Prostate gland (tissue), 2 donors: ENCODE data around the gene MCF2. TPM values are rescaled to one million over a fixed set of nuclear protein-coding genes. Genes with fewer than 3 reads are reported as not detected.

Experiments
- DNase-seq: peaks from one replicate; pipeline ENCODE4 v3.0.0-alpha.2; 2019; ENCODE audit warnings: low spot score
- H3K27ac ChIP-seq, 2 donors: fragments of 200-600 bp; sonication (generic); 2 replicates each; pipeline ENCODE4 v1.5.1; 2017 to 2019
- H3K27me3 ChIP-seq: fragments of 200-600 bp; sonication (generic); replicated peaks from 2 replicates; pipeline ENCODE4 v1.5.1; 2019; ENCODE audit not compliant: insufficient read depth
- H3K36me3 ChIP-seq, 2 donors: fragments of 200-600 bp; sonication (generic); 1 replicate in 1 of 2; 2 replicates in 1 of 2; pipeline versions ENCODE4 v1.5.1 to v1.8.1; 2017 to 2019
- H3K4me1 ChIP-seq: fragments of 200-600 bp; sonication (generic); replicated peaks from 2 replicates; pipeline ENCODE4 v1.5.1; 2019
- H3K4me3 ChIP-seq, 2 donors: fragments of 200-600 bp; sonication (generic); 2 replicates each; pipeline ENCODE4 v1.5.1; 2017 to 2019
- H3K9me3 ChIP-seq: fragments of 200-600 bp; sonication (generic); 2 replicates; pipeline ENCODE4 v1.5.1; 2017
- CTCF ChIP-seq, 4 experiments: fragments of 200-600 bp in 2 of 4; fragments of 450-650 bp in 2 of 4; sonication (generic) in 2 of 4; IDR thresholded peaks; 1 replicate in 3 of 4; 2 replicates in 1 of 4; pipeline ENCODE4 v1.5.1; 2016 to 2019; ENCODE audit warnings: antibody characterized with exemption in 4 of 4, mild to moderate bottlenecking in 2 of 4, moderate library complexity in 2 of 4
- POLR2A ChIP-seq: fragments of 450-650 bp; IDR thresholded peaks from one replicate; pipeline ENCODE4 v1.6.1; 2016; ENCODE audit warnings: antibody characterized with exemption, mild to moderate bottlenecking
- POLR2AphosphoS5 ChIP-seq: sonication (generic); formaldehyde crosslinking; IDR thresholded peaks from one replicate; pipeline ENCODE4 v1.6.1; 2017; ENCODE audit warnings: antibody characterized with exemption
- WGBS: methylation state at CpG from one replicate; pipeline ENCODE4 v1.1.5; 2018; 5-methylcytosine and 5-hydroxymethylcytosine counted together
- intact Hi-C: fragments of 100-400 bp; cut with DNase I; formaldehyde crosslinking; loops from one replicate; pipeline ENCODE4 v1.14.2; 2022
- small RNA-seq, 2 donors: library from RNA; depleted of rRNA; stranded (forward); fragments of <200 nt; gene quantifications; one replicate each; pipeline ENCODE3, GENCODE V24; 2016
- total RNA-seq, 2 donors: library from RNA; depleted of rRNA; stranded (reverse); fragments of >200 nt; gene quantifications; one replicate each; pipeline ENCODE4 v1.1.0, GENCODE V29; 2016

MCF2 gene
- total RNA-seq, 2 donors from 2014 or later: 0.32 to 27.9 TPM

GRCh38 chrX:139533444-139533843 lies 174.5 kb downstream of the MCF2 start:
- TF ChIP-seq POLR2AphosphoS5: no peak
- no peak for TF ChIP-seq POLR2A
- no peak for TF ChIP-seq CTCF (IDR thresholded peaks at IDR 0.05)
- H3K9me3 ChIP-seq: no peaks in the 10 kb centered on the region
- WGBS: 80% methylated on average over 4 of the region's 4 CpGs
- H3K27me3 ChIP-seq: no peaks in the 10 kb centered on the region
- intact Hi-C loops: no loop called here
- no peak overlapping the region for H3K27ac ChIP-seq
- no peak for DNase-seq
- H3K36me3 ChIP-seq: no peaks in the 10 kb centered on the region
- H3K4me3 ChIP-seq: no peak overlapping the region
- H3K4me1 ChIP-seq: no peaks in the 10 kb centered on the region

GRCh38 chrX:139532834-139533233 lies 175.1 kb downstream of the MCF2 start:
- no peaks in the 10 kb centered on the region for H3K9me3 ChIP-seq
- H3K4me3 ChIP-seq: no peak overlapping the region
- TF ChIP-seq POLR2AphosphoS5: no peak
- no peak for TF ChIP-seq CTCF (IDR thresholded peaks at IDR 0.05)
- TF ChIP-seq POLR2A: no peak
- no peaks in the 10 kb centered on the region for H3K27me3 ChIP-seq
- DNase-seq: no peak
- no peak overlapping the region for H3K27ac ChIP-seq
- no peaks in the 10 kb centered on the region for H3K36me3 ChIP-seq
- intact Hi-C loops: no loop called here
- 82% methylated on average over 4 of the region's 4 CpGs for WGBS
- H3K4me1 ChIP-seq: no peaks in the 10 kb centered on the region

Small RNAs within 50 kb of the gene (small RNA-seq; reads per million reads assigned to genes)
- gene RF01210: 0 reads per million in 2 donors

Other genes with a start within 250 kb of the MCF2 start
- gene F9, start 177.4 kb downstream of the MCF2 start, total RNA-seq: not detected
- gene ATP11C, start 224.9 kb upstream of the MCF2 start, total RNA-seq: 10 to 100 TPM; 23.2 to 28.3 TPM